CD14-positive monocyte (primary cell): ENCODE data around the gene GOLGA6A. TPM values are rescaled to one million over a fixed set of nuclear protein-coding genes. Genes with fewer than 3 reads are reported as not detected.
A peak's percentile ranks its signal among the peaks of the same experiment; 100 is the strongest.
"Not testable (repeated sequence)": the region's sequence is repeated elsewhere in the genome, so short reads cannot be mapped to it uniquely, and the experiment has no call there.

Experiments used
- DNase-seq, 3 donors: peaks; one replicate each; pipeline ENCODE4 v3.0.0-alpha.2; 2011 to 2022
- H2AFZ ChIP-seq: 2 replicates; pipeline ENCODE4 v1.6.0; 2012; ENCODE audit warnings: mild to moderate bottlenecking, low read depth, low read length, inconsistent platforms; ENCODE audit not compliant: insufficient read depth, poor library complexity, severe bottlenecking
- H3K27ac ChIP-seq, 2 donors: 1 replicate in 1 of 2; 2 replicates in 1 of 2; pipeline ENCODE4 v1.5.1; 2012 to 2013; ENCODE audit warnings: low read length in 2 of 2, control low read depth in 1 of 2, inconsistent platforms in 1 of 2, low read depth in 1 of 2, mild to moderate bottlenecking in 1 of 2
- H3K27me3 ChIP-seq, 2 donors: one replicate each; pipeline versions ENCODE4 v1.6.0 to v1.6.1; 2011 to 2013; ENCODE audit warnings: low read length in 2 of 2; ENCODE audit not compliant: control insufficient read depth in 2 of 2, insufficient read depth in 2 of 2
- H3K36me3 ChIP-seq, 2 donors: replicated peaks in 1 of 2; 1 replicate in 1 of 2; 2 replicates in 1 of 2; pipeline versions ENCODE4 v1.5.1 to v1.6.1; 2012 to 2013; ENCODE audit warnings: low read length in 2 of 2, control low read depth in 1 of 2, inconsistent platforms in 1 of 2, mild to moderate bottlenecking in 1 of 2; ENCODE audit not compliant: insufficient read depth in 2 of 2, control insufficient read depth in 1 of 2
- H3K4me1 ChIP-seq, 2 donors: 1 replicate in 1 of 2; 2 replicates in 1 of 2; pipeline versions ENCODE4 v1.5.1 to v1.6.1; 2012 to 2013; ENCODE audit warnings: low read length in 2 of 2, control low read depth in 1 of 2, inconsistent platforms in 1 of 2, mild to moderate bottlenecking in 1 of 2, moderate library complexity in 1 of 2; ENCODE audit not compliant: insufficient read depth in 2 of 2, control insufficient read depth in 1 of 2
- H3K4me2 ChIP-seq: replicated peaks from 2 replicates; pipeline ENCODE3; 2012; ENCODE audit warnings: low read length, moderate library complexity, mild to moderate bottlenecking; ENCODE audit not compliant: poor library complexity, severe bottlenecking; ENCODE audit errors: extremely low read depth
- H3K4me3 ChIP-seq, 3 experiments: fragments of 200-600 bp in 1 of 3; sonication (generic) in 1 of 3; replicated peaks in 1 of 3; 1 replicate in 2 of 3; 2 replicates in 1 of 3; pipeline ENCODE4 v1.5.1; 2011 to 2013; ENCODE audit warnings: low read length in 3 of 3, mild to moderate bottlenecking in 3 of 3, control low read depth in 2 of 3, low read depth in 2 of 3, inconsistent platforms in 1 of 3, moderate library complexity in 1 of 3
- H3K79me2 ChIP-seq: 2 replicates; pipeline ENCODE4 v1.6.0; 2012; ENCODE audit warnings: mild to moderate bottlenecking, control low read depth, inconsistent platforms, low read length, moderate library complexity; ENCODE audit not compliant: insufficient read depth
- H3K9ac ChIP-seq: 2 replicates; pipeline ENCODE4 v1.6.0; 2017; ENCODE audit warnings: low read length, mild to moderate bottlenecking; ENCODE audit not compliant: insufficient read depth, poor library complexity, severe bottlenecking
- H3K9me3 ChIP-seq, 2 donors: replicated peaks in 1 of 2; 1 replicate in 1 of 2; 2 replicates in 1 of 2; pipeline versions ENCODE4 v1.5.1 to v1.6.1; 2012 to 2013; ENCODE audit warnings: low read length in 2 of 2, control low read depth in 1 of 2; ENCODE audit not compliant: control insufficient read depth in 1 of 2, insufficient read depth in 1 of 2
- H4K20me1 ChIP-seq: 2 replicates; pipeline ENCODE4 v1.6.0; 2012; ENCODE audit warnings: mild to moderate bottlenecking, low read length, control low read depth, moderate library complexity; ENCODE audit not compliant: insufficient read depth
- H3K27ac Mint-ChIP-seq, 7 donors: one replicate each; pipeline ENCODE4 v1.8.0; 2020; ENCODE audit warnings: mild to moderate bottlenecking in 7 of 7, mixed read lengths in 7 of 7, moderate library complexity in 6 of 7, inconsistent platforms in 2 of 7
- H3K27me3 Mint-ChIP-seq, 3 donors: one replicate each; pipeline ENCODE4 v1.8.0; 2021 to 2022; ENCODE audit warnings: low read depth in 3 of 3, mild to moderate bottlenecking in 3 of 3, mixed read lengths in 3 of 3, moderate library complexity in 3 of 3, inconsistent platforms in 1 of 3
- H3K36me3 Mint-ChIP-seq, 2 donors: one replicate each; pipeline ENCODE4 v1.8.0; 2020; ENCODE audit warnings: mixed read lengths in 2 of 2, inconsistent platforms in 1 of 2, mild to moderate bottlenecking in 1 of 2
- H3K4me1 Mint-ChIP-seq: one replicate; pipeline ENCODE4 v1.8.0; 2020; ENCODE audit warnings: mild to moderate bottlenecking, mixed read lengths
- H3K4me3 Mint-ChIP-seq, 2 donors: one replicate each; pipeline ENCODE4 v1.8.0; 2020; ENCODE audit warnings: mild to moderate bottlenecking in 2 of 2, mixed read lengths in 2 of 2, moderate library complexity in 1 of 2
- H3K9me3 Mint-ChIP-seq, 7 donors: one replicate each; pipeline ENCODE4 v1.8.0; 2020 to 2022; ENCODE audit warnings: mixed read lengths in 7 of 7, mild to moderate bottlenecking in 6 of 7, moderate library complexity in 6 of 7, inconsistent platforms in 2 of 7
- CTCF ChIP-seq: fragments of 200-600 bp; IDR thresholded peaks from one replicate; pipeline ENCODE4 v1.8.0; 2022; ENCODE audit warnings: antibody characterized with exemption, mild to moderate bottlenecking
- WGBS: methylation state at CpG from one replicate; pipeline ENCODE4 v1.1.5; 2013; ENCODE audit warnings: missing lambda C conversion rate; ENCODE audit not compliant: insufficient coverage; 5-methylcytosine and 5-hydroxymethylcytosine counted together
- intact Hi-C, 2 donors: fragments of 100-400 bp; cut with micrococcal nuclease; formaldehyde crosslinking; loops; one replicate each; pipeline versions ENCODE4 v1.15.0 to v1.15.1; 2023
- polyA plus RNA-seq, 3 donors: library from polyadenylated mRNA; depleted of rRNA in 1 of 3; unstranded in 2 of 3; stranded (reverse) in 1 of 3; fragments of 300-500 nt in 2 of 3; fragments of >200 nt in 1 of 3; fragmentation: Illumina TruSeq in 2 of 3; gene quantifications; 1 replicate in 2 of 3; 2 replicates in 1 of 3; pipeline ENCODE4 v1.2.3, GENCODE V29; 2012 to 2021

The GOLGA6A gene
- polyA plus RNA-seq, 3 donors, result 0.03 TPM; not detected in 2

GRCh38 chr15:74062236-74062635, 20.1 kb downstream of the GOLGA6A start:
- intact Hi-C loops, result no loop called here
- no peak for DNase-seq
- WGBS, result 98% methylated on average over 6 of the region's 6 CpGs
- no peaks in the 10 kb centered on the region for H4K20me1 ChIP-seq
- H3K27me3 Mint-ChIP-seq, result peaks cover 0 to 4% (median 2%) of the 10 kb centered on the region in 3 donors
- no peaks in the 10 kb centered on the region for H3K9me3 ChIP-seq
- H3K79me2 ChIP-seq, result no peaks in the 10 kb centered on the region
- no peaks in the 10 kb centered on the region for H3K36me3 Mint-ChIP-seq
- H3K36me3 ChIP-seq, result no peaks in the 10 kb centered on the region
- no peak overlapping the region for H3K4me3 ChIP-seq
- H2AFZ ChIP-seq, result no peak overlapping the region
- TF ChIP-seq CTCF, result no peak
- no peak overlapping the region for H3K4me3 Mint-ChIP-seq
- H3K4me1 ChIP-seq, result no peaks in the 10 kb centered on the region
- H3K4me1 Mint-ChIP-seq, result no peaks in the 10 kb centered on the region
- H3K27me3 ChIP-seq, result no peaks in the 10 kb centered on the region
- H3K9me3 Mint-ChIP-seq, result peaks cover 0 to 4% (median 0%) of the 10 kb centered on the region in 7 donors
- no peak overlapping the region for H3K4me2 ChIP-seq
- H3K9ac ChIP-seq, result no peak overlapping the region
- H3K27ac ChIP-seq, result no peak overlapping the region
- no peak overlapping the region for H3K27ac Mint-ChIP-seq

DNA sequence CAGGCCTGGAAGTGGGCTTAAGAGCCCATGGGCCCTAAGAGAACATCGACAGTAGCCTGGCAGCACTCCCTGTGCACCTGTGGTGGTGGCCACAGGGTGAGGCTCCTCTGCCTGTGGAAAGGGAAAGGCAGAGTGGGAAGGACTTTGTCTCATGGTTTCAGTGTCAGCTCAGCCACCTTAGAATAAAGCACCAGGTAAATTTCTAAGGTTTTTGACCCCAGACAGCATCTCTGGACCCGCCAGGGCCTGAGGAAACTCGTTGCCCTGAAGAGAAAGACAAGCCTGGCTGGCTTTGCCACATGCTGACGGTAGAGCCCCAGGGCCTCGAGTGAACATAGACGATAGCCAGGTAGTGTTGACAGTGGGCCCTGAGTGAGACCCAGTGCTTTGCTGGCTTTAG, 22.1 kb downstream of the GOLGA6A start:
- H3K4me3 Mint-ChIP-seq, result no peak overlapping the region
- no peak overlapping the region for H3K27ac Mint-ChIP-seq
- Histone ChIP-seq H3K27ac (no peak overlapping the region), H3K9me3 (no peaks in the 10 kb centered on the region), H3K4me1 (no peaks in the 10 kb centered on the region), H3K4me2 (no peak overlapping the region), H3K9ac (no peak overlapping the region), H3K36me3 (no peaks in the 10 kb centered on the region), H3K4me3 (no peak overlapping the region), H2AFZ (no peak overlapping the region), H4K20me1 (no peaks in the 10 kb centered on the region), H3K27me3 (no peaks in the 10 kb centered on the region), H3K79me2 (no peaks in the 10 kb centered on the region)
- TF ChIP-seq CTCF, result no peak
- peaks cover 2 to 4% (median 4%) of the 10 kb centered on the region in 3 donors for H3K27me3 Mint-ChIP-seq
- whole genome bisulfite sequencing, result 88% methylated on average over 5 of the region's 6 CpGs
- H3K9me3 Mint-ChIP-seq, result peaks cover 0 to 4% (median 0%) of the 10 kb centered on the region in 7 donors
- no peaks in the 10 kb centered on the region for H3K36me3 Mint-ChIP-seq
- intact Hi-C loops, result no loop called here
- no peaks in the 10 kb centered on the region for H3K4me1 Mint-ChIP-seq
- no peak for DNase-seq

DNA sequence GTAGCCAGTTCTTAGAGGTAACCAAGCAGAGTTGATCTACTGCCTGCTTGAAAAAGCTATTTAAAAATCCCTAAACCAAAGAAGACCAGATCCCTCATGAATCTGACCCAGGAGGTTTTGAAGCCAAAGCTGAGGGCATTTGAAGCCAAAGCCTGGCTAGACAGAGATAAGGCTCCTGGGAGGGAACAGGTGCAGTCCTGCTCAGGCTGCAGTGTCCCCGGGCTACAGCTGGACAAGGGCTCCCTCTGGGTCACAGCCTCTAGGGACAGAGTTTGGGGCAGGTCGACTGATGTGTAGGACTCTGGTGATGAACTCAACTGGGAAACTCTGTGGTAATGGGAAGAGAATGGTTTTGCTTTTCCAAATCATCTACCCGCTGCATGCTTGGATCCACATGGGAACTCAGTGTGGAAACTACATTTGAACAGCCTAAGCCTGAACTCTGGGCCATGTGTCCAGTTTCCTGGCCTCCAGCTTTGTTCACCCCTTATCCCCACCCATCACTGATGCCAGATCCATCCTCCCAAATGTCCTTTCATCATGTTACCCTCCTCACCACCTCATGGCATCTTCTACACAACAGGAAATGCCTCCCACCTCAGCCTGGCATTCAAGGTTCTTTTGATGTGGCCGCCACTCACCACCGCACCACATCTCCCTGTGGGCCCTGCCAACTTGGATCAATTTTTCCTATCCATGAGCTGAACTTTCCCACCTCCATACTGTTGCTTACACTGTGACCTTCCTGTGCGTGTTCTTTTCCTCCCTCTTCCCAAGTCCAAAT, 23.1 kb downstream of the GOLGA6A start:
- H3K4me1 ChIP-seq, H3K27me3 ChIP-seq, H2AFZ ChIP-seq, H3K27ac ChIP-seq, intact Hi-C loops, H3K79me2 ChIP-seq, H3K9me3 ChIP-seq, H3K36me3 ChIP-seq, H3K36me3 Mint-ChIP-seq, H3K27me3 Mint-ChIP-seq, H3K9me3 Mint-ChIP-seq, H4K20me1 ChIP-seq, H3K4me3 Mint-ChIP-seq, H3K4me3 ChIP-seq, H3K9ac ChIP-seq, H3K4me2 ChIP-seq, H3K4me1 Mint-ChIP-seq, DNase-seq: not testable (repeated sequence)
- 100% methylated on average over 1 of the region's 6 CpGs for WGBS
- peak overlapping the region in 1 of 7 donors; percentile 13 for H3K27ac Mint-ChIP-seq
